ENCODE measurements around the gene CHKB.

- TF ChIP-seq CTCF (optimal IDR thresholded peaks at IDR 0.05 in 1 of 3, IDR thresholded peaks at IDR 0.05 in 1 of 3, conservative IDR thresholded peaks at IDR 0.05 in 1 of 3; ENCODE audit: extremely low read depth in 1 of 3, insufficient read depth in 2 of 3, low read length in 3 of 3) (no peak), EZH2 (IDR thresholded peaks at IDR 0.05; ENCODE audit: low read length) (no peak)
Observed at GRCh38 chr22:50535113-50535512, 47.5 kb downstream of the CHKB start.
